Measurements from ENCODE around the gene MYH11.
"Not testable (repeated sequence)": the region's sequence is repeated elsewhere in the genome, so short reads cannot be mapped to it uniquely, and the experiment has no call there.

The MYH11 gene

DNA sequence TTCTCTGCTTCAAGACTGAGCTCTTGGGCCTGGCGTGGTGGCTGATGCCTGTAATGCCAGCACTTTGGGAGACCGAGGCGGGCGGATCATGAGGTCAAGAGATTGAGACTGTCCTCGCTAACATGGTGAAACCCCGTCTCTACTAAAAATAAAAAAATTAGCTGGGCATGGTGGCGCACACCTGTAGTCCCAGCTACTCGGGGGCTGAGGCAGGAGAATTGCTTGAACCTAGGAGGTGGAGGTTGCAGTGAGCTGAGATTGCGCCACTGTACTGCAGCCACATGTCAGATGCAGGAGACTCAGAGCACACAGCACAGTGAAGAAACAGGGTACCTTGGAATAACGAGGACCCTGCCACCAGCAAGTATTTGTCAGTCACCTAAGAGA is 184.7 kb downstream of the MYH11 start:
- DNase-seq (ENCODE audit: low read depth) = not testable (repeated sequence)

DNA sequence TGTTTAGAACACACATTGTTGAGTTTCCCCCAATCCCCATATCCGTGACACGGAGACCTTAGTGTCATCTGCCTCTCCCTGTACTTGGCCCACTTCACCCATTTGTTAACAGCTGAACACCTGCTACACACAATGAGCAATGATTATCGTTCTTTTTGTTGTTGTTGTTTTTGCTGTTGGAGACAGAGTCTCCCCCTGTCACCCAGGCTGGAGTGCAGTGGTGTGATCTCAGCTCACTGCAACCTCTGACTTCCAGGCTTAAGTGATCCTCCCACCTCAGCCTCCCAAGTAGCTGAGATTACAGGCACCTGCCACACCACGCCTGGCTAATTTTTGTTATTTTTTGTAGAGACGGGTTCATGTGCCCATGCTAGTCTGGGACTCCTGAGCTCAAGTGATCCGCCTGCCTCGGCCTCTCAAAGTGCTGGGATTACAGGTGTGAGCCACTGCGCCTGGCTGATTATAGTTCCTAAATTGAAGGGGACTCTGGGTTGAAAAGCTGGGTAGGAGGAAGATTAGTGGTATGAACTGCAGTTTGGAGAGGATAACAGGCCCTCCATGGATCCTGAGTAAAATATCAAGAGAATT is 185.2 kb downstream of the MYH11 start:
- no peak for DNase-seq (ENCODE audit: low read depth)

DNA sequence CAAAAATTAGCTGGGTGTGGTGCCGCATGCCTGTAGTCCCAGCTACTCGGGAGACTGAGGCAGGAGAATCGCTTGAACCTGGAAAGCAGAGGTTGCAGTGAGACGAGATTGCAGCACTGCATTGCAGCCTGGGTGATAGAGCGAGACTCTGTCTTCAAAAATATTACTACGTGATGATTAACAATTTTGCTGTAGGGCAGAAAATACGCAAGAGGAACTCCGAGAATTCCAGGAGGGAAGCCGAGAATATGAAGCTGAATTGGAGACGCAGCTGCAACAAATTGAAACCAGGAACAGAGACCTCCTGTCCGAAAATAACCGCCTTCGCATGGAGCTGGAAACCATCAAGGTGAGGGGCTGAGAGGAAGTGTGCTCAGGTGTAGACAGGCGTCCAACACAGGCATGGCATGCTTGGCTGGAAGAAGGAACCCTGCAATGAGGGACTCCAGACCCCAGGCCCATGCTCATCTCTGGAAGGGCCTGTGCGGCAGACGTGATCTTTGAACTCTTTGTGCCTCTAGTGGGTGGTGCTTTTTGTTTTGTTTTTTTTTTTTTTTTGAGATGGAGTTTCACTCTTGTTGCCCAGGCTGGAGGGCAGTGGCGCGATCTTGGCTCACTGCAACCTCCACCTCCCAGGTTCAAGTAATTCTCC is 189.6 kb downstream of the MYH11 start:
- DNase-seq (ENCODE audit: low read depth) = no peak

DNA sequence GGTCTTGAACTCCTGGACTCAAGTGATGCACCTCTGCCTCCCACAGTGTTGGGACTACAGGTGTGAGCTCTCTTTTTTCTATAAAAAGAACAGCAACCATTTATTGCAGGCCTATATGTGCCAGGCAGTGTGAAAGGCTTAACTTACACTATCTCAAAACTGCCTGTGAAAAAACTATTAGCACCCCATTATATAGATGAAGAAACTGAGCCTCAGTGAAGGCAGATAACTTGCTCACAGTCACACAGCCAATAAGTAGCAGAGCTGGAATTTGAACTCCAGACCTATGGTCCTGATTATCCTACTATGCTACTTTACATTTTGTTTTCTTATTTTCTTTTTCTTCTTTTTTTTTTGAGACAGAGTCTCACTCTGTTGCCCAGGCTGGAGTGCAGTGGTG is 191.7 kb downstream of the MYH11 start:
- no peak for DNase-seq (ENCODE audit: low read depth)

DNA sequence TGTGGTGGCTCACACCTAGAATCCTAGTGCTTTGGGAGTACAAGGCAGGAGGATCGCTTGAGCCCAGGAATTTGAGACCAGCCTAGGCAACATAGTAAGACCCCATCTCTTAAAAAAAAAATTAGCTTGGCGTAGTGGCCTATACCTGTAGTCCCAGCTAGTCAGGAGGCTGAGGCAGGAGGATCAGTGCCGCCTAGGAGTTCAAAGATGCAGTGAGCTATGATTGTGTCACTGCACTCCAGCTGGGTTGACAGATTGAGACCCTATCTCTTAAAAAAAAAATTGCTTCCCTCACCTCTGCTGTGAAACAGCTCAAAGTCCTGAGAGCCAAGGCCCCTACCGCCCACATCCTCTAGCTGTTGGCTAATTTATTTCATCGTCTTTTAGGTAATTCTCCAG is 196.6 kb downstream of the MYH11 start:
- no peak for DNase-seq (ENCODE audit: low read depth)

DNA sequence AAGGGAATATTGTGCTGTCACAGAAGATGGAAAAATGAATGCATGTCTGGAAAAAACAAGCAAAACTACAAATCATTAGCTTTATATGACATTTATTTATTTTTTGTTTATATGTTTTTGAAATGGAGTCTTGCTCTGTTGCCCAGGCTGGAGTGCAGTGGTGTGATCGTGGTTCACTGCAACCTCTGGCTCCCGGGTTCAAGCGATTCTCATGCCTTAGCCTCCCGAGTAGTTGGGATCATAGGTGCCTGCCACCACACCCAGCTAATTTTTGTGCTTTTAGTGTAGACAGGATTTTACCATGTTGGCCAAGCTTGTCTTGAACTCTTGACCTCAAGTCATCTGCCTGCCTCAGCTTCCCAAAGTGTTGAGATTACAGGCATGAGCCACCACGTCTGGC is 198.3 kb downstream of the MYH11 start:
- DNase-seq (ENCODE audit: low read depth) = no peak

DNA sequence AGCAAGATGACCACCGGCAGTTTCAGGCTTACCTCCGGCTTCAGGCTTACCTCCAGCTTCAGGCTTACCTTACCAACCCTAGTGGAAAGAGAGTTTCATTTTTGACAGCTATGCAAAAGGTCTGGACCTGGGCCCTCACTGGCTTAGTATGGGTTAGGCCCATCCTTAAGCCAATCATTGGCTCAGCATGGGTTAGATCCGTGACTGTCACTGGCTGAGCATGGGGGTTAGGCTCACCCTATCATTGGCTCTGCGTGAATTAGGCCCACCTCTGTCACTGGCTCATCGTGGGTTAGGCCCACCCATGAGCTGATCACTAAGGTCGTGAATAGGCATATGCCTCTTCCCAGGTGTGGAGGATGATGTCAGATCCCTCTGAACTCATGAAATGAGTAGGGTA is 198.7 kb downstream of the MYH11 start:
- DNase-seq (ENCODE audit: low read depth) = no peak

DNA sequence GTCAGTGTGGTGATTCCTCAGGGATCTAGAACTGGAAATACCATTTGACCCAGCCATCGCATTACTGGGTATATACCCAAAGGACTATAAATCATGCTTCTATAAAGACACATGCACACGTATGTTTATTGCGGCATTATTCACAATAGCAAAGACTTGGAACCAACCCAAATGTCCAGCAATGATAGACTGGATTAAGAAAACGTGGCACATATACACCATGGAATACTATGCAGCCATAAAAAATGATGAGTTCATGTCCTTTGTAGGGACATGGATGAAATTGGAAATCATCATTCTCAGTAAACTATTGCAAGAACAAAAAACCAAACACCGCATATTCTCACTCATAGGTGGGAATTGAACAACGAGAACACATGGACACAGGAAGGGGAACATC is 201.3 kb downstream of the MYH11 start:
- not testable (repeated sequence) for DNase-seq (ENCODE audit: low read depth)

DNA sequence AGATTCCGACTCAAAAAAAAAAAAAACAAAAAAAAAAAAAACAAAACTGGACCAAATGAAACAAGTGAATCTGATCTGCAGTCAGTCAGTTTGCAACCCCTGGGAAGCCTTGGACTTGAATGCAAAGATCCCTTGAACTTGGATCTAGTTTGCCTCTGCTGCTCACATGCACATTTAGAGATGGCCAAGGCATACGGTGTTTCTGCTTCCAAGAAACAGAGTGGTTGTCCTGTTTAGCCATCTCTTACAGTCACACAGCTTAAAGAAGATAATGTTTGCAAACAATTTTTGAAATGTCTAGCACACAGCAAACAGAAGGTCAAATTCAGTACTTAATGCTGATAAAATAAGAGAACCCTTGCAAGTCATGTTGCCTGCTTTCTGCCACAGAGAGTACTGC is 202.2 kb downstream of the MYH11 start:
- DNase-seq (ENCODE audit: low read depth) = no peak

DNA sequence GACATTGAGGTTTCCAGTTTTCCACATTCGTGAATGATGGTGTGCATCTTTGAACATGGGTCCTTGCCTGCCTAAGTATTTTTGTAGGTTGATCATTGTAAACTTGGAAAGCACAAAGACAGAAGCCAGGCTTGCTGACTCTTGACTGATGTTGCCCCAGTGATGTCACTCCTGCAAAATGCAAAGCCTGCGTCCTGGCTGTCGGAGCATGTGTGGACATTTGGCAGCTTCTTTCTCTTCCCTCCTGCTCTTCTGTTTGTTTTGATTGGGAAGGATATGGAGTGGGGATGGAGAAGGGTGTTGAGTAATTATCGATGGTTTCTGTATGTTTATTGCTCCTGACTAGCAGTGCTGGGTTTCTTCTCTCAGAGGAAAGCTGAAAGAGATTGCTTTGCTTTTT is 203.6 kb downstream of the MYH11 start:
- peak; percentile 77 for DNase-seq (ENCODE audit: low read depth)
